GM12878 (cell line): ENCODE results near the gene GLIPR2. TPM values are rescaled to one million over a fixed set of nuclear protein-coding genes. Genes with fewer than 3 reads are reported as not detected.

Experiments used
- ATAC-seq: fragments of 200-7000 bp; cut with Tn5 transposase; 3 replicates; pipeline ENCODE4 v1.9.1; 2020; ENCODE audit warnings: mild to moderate bottlenecking, moderate library complexity
- BruUV-seq: library from RNA; stranded (reverse); fragments of 400-500 nt; replicated peaks from 2 replicates; lab custom pipeline; 2021; lab: Mats Ljungman, UMichigan
- CTCF ChIA-PET: fragments of 300-600 bp; sonication (Branson Sonifier 250); formaldehyde crosslinking; extraction: SDS; loops from one replicate; lab custom pipeline; 2021; ENCODE audit warnings: inconsistent platforms; lab: Yijun Ruan, JAX
- POLR2A ChIA-PET: fragments of 350-600 bp; formaldehyde crosslinking; extraction: SDS; loops from one replicate; lab custom pipeline; 2021; ENCODE audit warnings: inconsistent platforms; lab: Charles Lee
- RAD21 ChIA-PET: fragments of 300-600 bp; sonication (Branson Sonifier 250); formaldehyde crosslinking; loops from one replicate; lab custom pipeline; 2023; ENCODE audit warnings: antibody characterized with exemption; ENCODE audit not compliant: unreplicated experiment; lab: Charles Lee
- SMC1A ChIA-PET: fragments of 300-600 bp; sonication (Branson Sonifier 250); formaldehyde crosslinking; loops from one replicate; lab custom pipeline; 2023; ENCODE audit not compliant: unreplicated experiment, uncharacterized antibody; lab: Charles Lee
- DNase-seq: peaks from one replicate; pipeline ENCODE4 v3.0.0-alpha.2; 2011; ENCODE audit warnings: low read depth, low spot score
- FAIRE-seq: peaks from 3 replicates; lab custom pipeline; 2011; peaks lifted over from hg19 to GRCh38; lab: Jason Lieb, UNC
- H2AFZ ChIP-seq: 2 replicates; pipeline ENCODE4 v1.6.0; 2011; ENCODE audit warnings: low read depth, low read length, control low read depth; ENCODE audit not compliant: control insufficient read depth
- H3K27ac ChIP-seq: 2 replicates; pipeline ENCODE4 v1.5.1; 2011; ENCODE audit warnings: control low read depth; ENCODE audit not compliant: control insufficient read depth, insufficient read depth
- H3K27me3 ChIP-seq, 2 experiments: replicated peaks in 1 of 2; 2 replicates each; pipeline versions ENCODE4 v1.6.0 to v1.6.1; 2011; ENCODE audit warnings: low read length in 1 of 2; ENCODE audit not compliant: control insufficient read depth in 2 of 2, insufficient read depth in 2 of 2
- H3K36me3 ChIP-seq, 2 experiments: 2 replicates each; pipeline ENCODE4 v1.5.1; 2011; ENCODE audit warnings: low read length in 1 of 2; ENCODE audit not compliant: control insufficient read depth in 2 of 2, insufficient read depth in 2 of 2
- H3K4me1 ChIP-seq: 2 replicates; pipeline ENCODE4 v1.6.1; 2011; ENCODE audit warnings: mild to moderate bottlenecking, low read length, moderate library complexity, mixed read lengths; ENCODE audit not compliant: control insufficient read depth, insufficient read depth
- H3K4me2 ChIP-seq: 2 replicates; pipeline ENCODE4 v1.6.0; 2011; ENCODE audit warnings: control low read depth; ENCODE audit not compliant: control insufficient read depth, insufficient read depth
- H3K4me3 ChIP-seq: fragments of 200-600 bp; sonication (generic); 2 replicates; pipeline ENCODE4 v1.5.1; 2016
- H3K79me2 ChIP-seq: 2 replicates; pipeline ENCODE4 v1.6.0; 2011; ENCODE audit warnings: low read length; ENCODE audit not compliant: control insufficient read depth, insufficient read depth
- H3K9ac ChIP-seq: 2 replicates; pipeline ENCODE4 v1.8.0; 2011; ENCODE audit warnings: low read length, control low read depth, mixed read lengths; ENCODE audit not compliant: control insufficient read depth, insufficient read depth
- H3K9me3 ChIP-seq: replicated peaks from 3 replicates; pipeline ENCODE4 v1.5.1; 2011; ENCODE audit warnings: mild to moderate bottlenecking, low read length; ENCODE audit not compliant: control insufficient read depth, insufficient read depth
- H4K20me1 ChIP-seq: 2 replicates; pipeline ENCODE4 v1.6.0; 2011; ENCODE audit not compliant: control insufficient read depth, insufficient read depth
- BCL3 ChIP-seq: IDR thresholded peaks from 2 replicates; pipeline ENCODE4 v1.6.1; 2011; ENCODE audit warnings: borderline replicate concordance, low read depth, mild to moderate bottlenecking, moderate library complexity, low read length; ENCODE audit not compliant: insufficient read depth, poor library complexity, severe bottlenecking
- BMI1 ChIP-seq: fragments of 450-650 bp; IDR thresholded peaks from 2 replicates; pipeline ENCODE4 v1.6.1; 2016; ENCODE audit warnings: mild to moderate bottlenecking, moderate library complexity, borderline replicate concordance
- CEBPB ChIP-seq, 2 experiments: fragments of 150-350 bp in 1 of 2; IDR thresholded peaks; 2 replicates each; pipeline ENCODE4 v1.6.1; 2012 to 2014; ENCODE audit warnings: low read depth in 2 of 2, low read length in 2 of 2, borderline replicate concordance in 1 of 2, inconsistent platforms in 1 of 2
- E2F8 ChIP-seq: fragments of 450-650 bp; IDR thresholded peaks from 2 replicates; pipeline ENCODE4 v1.6.1; 2018; ENCODE audit warnings: mild to moderate bottlenecking, low read depth, moderate library complexity; ENCODE audit not compliant: partially characterized antibody
- EED ChIP-seq: sonication (generic); IDR thresholded peaks from 2 replicates; pipeline ENCODE4 v1.6.1; 2016; ENCODE audit warnings: antibody characterized with exemption, low read depth
- FOS ChIP-seq: IDR thresholded peaks from 3 replicates; pipeline ENCODE4 v1.6.1; 2011; ENCODE audit warnings: borderline replicate concordance; ENCODE audit not compliant: insufficient read length; ENCODE audit errors: extremely low read depth
- GABPA ChIP-seq: IDR thresholded peaks from 2 replicates; pipeline ENCODE4 v1.6.1; 2014; ENCODE audit warnings: antibody characterized with exemption, low read depth, mild to moderate bottlenecking, inconsistent platforms
- IKZF2 ChIP-seq, 2 experiments: fragments of 450-650 bp; IDR thresholded peaks; 2 replicates each; pipeline ENCODE4 v1.6.1; 2017; ENCODE audit warnings: mild to moderate bottlenecking in 2 of 2, moderate library complexity in 2 of 2
- IRF3 ChIP-seq: fragments of 450-650 bp; IDR thresholded peaks from 2 replicates; pipeline ENCODE4 v1.6.1; 2014; ENCODE audit warnings: mild to moderate bottlenecking
- NFYB ChIP-seq: IDR thresholded peaks from 2 replicates; pipeline ENCODE4 v1.6.1; 2011; ENCODE audit warnings: low read depth, mild to moderate bottlenecking, low read length, improper control_type of control experiment, moderate library complexity; ENCODE audit not compliant: insufficient read depth
- NRF1 ChIP-seq: conservative IDR thresholded peaks from 2 replicates; pipeline ENCODE4 v1.6.1; 2011; ENCODE audit warnings: mild to moderate bottlenecking, low read depth, low read length, improper control_type of control experiment
- PAX5 ChIP-seq: IDR thresholded peaks from 2 replicates; pipeline ENCODE4 v1.6.1; 2011; ENCODE audit warnings: low read depth, low read length, borderline replicate concordance
- PAX8 ChIP-seq: fragments of 450-650 bp; IDR thresholded peaks from 2 replicates; pipeline ENCODE4 v1.6.1; 2017; ENCODE audit warnings: mild to moderate bottlenecking, moderate library complexity
- PBX3 ChIP-seq: IDR thresholded peaks from 2 replicates; pipeline ENCODE4 v1.6.1; 2011; ENCODE audit warnings: mild to moderate bottlenecking, low read depth, low read length, moderate library complexity; ENCODE audit not compliant: insufficient replicate concordance
- POU2F2 ChIP-seq: IDR thresholded peaks from 3 replicates; pipeline ENCODE4 v1.6.1; 2011; ENCODE audit warnings: low read depth, mild to moderate bottlenecking, low read length, borderline replicate concordance
- RAD21 ChIP-seq: IDR thresholded peaks from 2 replicates; pipeline ENCODE4 v1.6.1; 2011; ENCODE audit warnings: mild to moderate bottlenecking, low read depth, low read length, moderate library complexity; ENCODE audit not compliant: insufficient read depth
- SMAD5 ChIP-seq: IDR thresholded peaks from 2 replicates; pipeline ENCODE4 v1.6.1; 2016; ENCODE audit warnings: antibody characterized with exemption, low read depth
- STAT1 ChIP-seq: fragments of 450-650 bp; conservative IDR thresholded peaks from 2 replicates; pipeline ENCODE4 v1.6.1; 2014; ENCODE audit warnings: antibody characterized with exemption, mild to moderate bottlenecking
- TCF12 ChIP-seq: IDR thresholded peaks from 2 replicates; pipeline ENCODE4 v1.6.1; 2011; ENCODE audit warnings: low read depth, mild to moderate bottlenecking, low read length
- ZNF274 ChIP-seq: IDR thresholded peaks from one replicate; pipeline ENCODE4 v1.8.0; 2011; ENCODE audit not compliant: insufficient read length, insufficient read depth
- in situ Hi-C: fragments of 300-500 bp; cut with MboI; formaldehyde crosslinking; loops from 9 replicates; pipeline ENCODE4 v1.14.3; 2018; ENCODE audit warnings: mixed read lengths
- intact Hi-C: fragments of 100-400 bp; cut with micrococcal nuclease; formaldehyde crosslinking; loops from one replicate; pipeline ENCODE4 v1.14.2; 2022; ENCODE audit not compliant: unreplicated experiment
- polyA plus RNA-seq, 11 experiments: library from polyadenylated mRNA; depleted of rRNA in 4 of 11; unstranded in 6 of 11; stranded (reverse) in 5 of 11; fragments of >200 nt; fragmentation: Nextera tagmentation in 4 of 11; fragmentation: Illumina TruSeq in 1 of 11; extraction: Ambion mirVana in 4 of 11; extraction: Trizol in 1 of 11; gene quantifications; 1 replicate in 1 of 11; 2 replicates in 10 of 11; pipeline versions ENCODE4 v1.2.1 to v1.2.3, GENCODE V29; 2011 to 2016; ENCODE audit warnings: inconsistent platforms in 2 of 11, missing spikeins in 2 of 11, low read depth in 1 of 11
- total RNA-seq, 4 experiments: library from RNA; depleted of rRNA in 3 of 4; stranded (reverse); fragments of >200 nt in 3 of 4; fragmentation: Illumina TruSeq in 1 of 4; extraction: Trizol in 1 of 4; gene quantifications; 2 replicates each; pipeline versions ENCODE4 v1.2.1 to v1.2.3, GENCODE V29; 2013 to 2021

The GLIPR2 gene
- total and polyA plus RNA-seq, 10 of the 15 experiments (the other 5 are each of a cell fraction or from before 2014, with no cell fraction given): 0.41 to 3.5 (median 2.2) TPM

DNA sequence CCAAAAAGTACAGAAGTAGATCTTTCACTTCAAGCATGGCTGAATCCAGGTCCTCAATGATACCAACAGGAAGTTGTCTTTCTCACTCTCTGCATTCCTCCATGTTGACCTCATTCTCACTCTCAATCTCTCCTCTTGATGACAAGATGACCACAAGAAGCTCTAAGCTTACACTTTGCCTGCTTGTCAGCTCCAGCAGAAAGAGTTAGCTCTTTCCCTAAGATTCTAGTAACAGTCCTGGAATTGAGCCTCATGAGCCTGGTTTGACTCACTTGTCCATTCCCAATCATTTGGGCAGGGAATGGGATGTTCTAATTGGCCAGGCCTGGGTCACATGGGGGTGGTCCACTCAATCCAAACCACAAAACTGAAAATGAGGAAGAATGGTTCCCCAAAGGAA, 50.9 kb downstream of the GLIPR2 start:
- ChIA-PET RAD21 (no interaction called here), POLR2A (no interaction called here), SMC1A (interaction anchor here (0.7 kb wide), 1 partner anchor 363 kb away, joined by 3 read pairs; no protein-coding TSS in a partner anchor), CTCF (interaction anchor here (0.9 kb wide), 1 partner anchor 88 kb away, joined by 3 read pairs; no protein-coding TSS in a partner anchor)
- Histone ChIP-seq H3K9ac (no peak overlapping the region), H3K9me3 (no peaks in the 10 kb centered on the region), H3K79me2 (peaks cover 17% of the 10 kb centered on the region), H3K27ac (no peak overlapping the region), H3K27me3 (no peaks in the 10 kb centered on the region), H2AFZ (peak overlapping the region; percentile 13), H4K20me1 (no peaks in the 10 kb centered on the region), H3K36me3 (no peaks in the 10 kb centered on the region), H3K4me3 (no peak overlapping the region), H3K4me2 (peak overlapping the region; percentile 15), H3K4me1 (peaks cover 8% of the 10 kb centered on the region)
- BruUV-seq: no TSS peak
- ATAC-seq (no peak), DNase-seq (peak; percentile 16), FAIRE-seq (no peak)
- intact Hi-C loops (no loop called here), in situ Hi-C loops (no loop called here)
- no peak for TF ChIP-seq E2F8
- TF ChIP-seq NFYB: no peak
- TF ChIP-seq PAX8: no peak
- TF ChIP-seq PBX3: no peak
- TF ChIP-seq BMI1: no peak
- TF ChIP-seq ZNF274: no peak
- TF ChIP-seq PAX5: peak; percentile 71; the same call in 1 of the 2 replicates
- no peak for TF ChIP-seq FOS
- no peak for TF ChIP-seq SMAD5
- TF ChIP-seq TCF12: no peak
- TF ChIP-seq IKZF2 (IDR thresholded peaks at IDR 0.05): peak; percentile 12 to 28; a peak in 1 of 4 replicates
- no peak for TF ChIP-seq POU2F2
- no peak for TF ChIP-seq STAT1
- TF ChIP-seq NRF1: no peak
- no peak for TF ChIP-seq GABPA
- TF ChIP-seq BCL3: no peak
- no peak for TF ChIP-seq CEBPB (IDR thresholded peaks at IDR 0.05; ENCODE audit: borderline replicate concordance in 1 of 2, low read depth in 2 of 2, low read length in 2 of 2)
- TF ChIP-seq RAD21: no peak
- TF ChIP-seq IRF3: no peak
- peak; percentile 38; the same call in 1 of the 2 replicates for TF ChIP-seq EED
